GM19193 (cell line): ENCODE results near the gene CLSTN2.

Source experiments
- POLR2A ChIP-seq: IDR thresholded peaks from 4 replicates; pipeline ENCODE4 v1.6.1; 2011; ENCODE audit not compliant: insufficient read depth, insufficient read length; ENCODE audit errors: extremely low read depth

CLSTN2 gene

GRCh38 chr3:140420621-140421357 lies 485.8 kb downstream of the CLSTN2 start:
- no peak for TF ChIP-seq POLR2A

GRCh38 chr3:140421884-140422283 lies 486.9 kb downstream of the CLSTN2 start:
- TF ChIP-seq POLR2A = no peak

GRCh38 chr3:140423146-140423545 lies 488.2 kb downstream of the CLSTN2 start:
- TF ChIP-seq POLR2A = no peak

GRCh38 chr3:140424211-140424610 lies 489.2 kb downstream of the CLSTN2 start:
- no peak for TF ChIP-seq POLR2A

GRCh38 chr3:140424726-140425125 lies 489.7 kb downstream of the CLSTN2 start:
- no peak for TF ChIP-seq POLR2A

GRCh38 chr3:140427786-140428185 lies 492.8 kb downstream of the CLSTN2 start:
- TF ChIP-seq POLR2A = no peak

GRCh38 chr3:140428380-140428779 lies 493.4 kb downstream of the CLSTN2 start:
- no peak for TF ChIP-seq POLR2A

- no peak for TF ChIP-seq POLR2A
These were observed 494.8 kb downstream of the CLSTN2 start for GRCh38 chr3:140429791-140430190.

GRCh38 chr3:140430494-140430893 lies 495.5 kb downstream of the CLSTN2 start:
- no peak for TF ChIP-seq POLR2A

- no peak for TF ChIP-seq POLR2A
These were observed 497.3 kb downstream of the CLSTN2 start for GRCh38 chr3:140432229-140432669.

GRCh38 chr3:140433431-140433830 lies 498.4 kb downstream of the CLSTN2 start:
- TF ChIP-seq POLR2A = no peak

- no peak for TF ChIP-seq POLR2A
These were observed 499.4 kb downstream of the CLSTN2 start for GRCh38 chr3:140434261-140434905.

- TF ChIP-seq POLR2A = no peak
These were observed 501.4 kb downstream of the CLSTN2 start for GRCh38 chr3:140436421-140436820.

GRCh38 chr3:140438736-140439470 lies 503.9 kb downstream of the CLSTN2 start:
- no peak for TF ChIP-seq POLR2A

- TF ChIP-seq POLR2A = no peak
These were observed 504.5 kb downstream of the CLSTN2 start for GRCh38 chr3:140439527-140439926.
